COLO829 (cell line): Measurements from ENCODE around the gene PODXL.

Source experiments
- DNase-seq: peaks from one replicate; pipeline ENCODE4 v3.0.0; 2012; ENCODE audit warnings: low spot score

PODXL gene

DNA sequence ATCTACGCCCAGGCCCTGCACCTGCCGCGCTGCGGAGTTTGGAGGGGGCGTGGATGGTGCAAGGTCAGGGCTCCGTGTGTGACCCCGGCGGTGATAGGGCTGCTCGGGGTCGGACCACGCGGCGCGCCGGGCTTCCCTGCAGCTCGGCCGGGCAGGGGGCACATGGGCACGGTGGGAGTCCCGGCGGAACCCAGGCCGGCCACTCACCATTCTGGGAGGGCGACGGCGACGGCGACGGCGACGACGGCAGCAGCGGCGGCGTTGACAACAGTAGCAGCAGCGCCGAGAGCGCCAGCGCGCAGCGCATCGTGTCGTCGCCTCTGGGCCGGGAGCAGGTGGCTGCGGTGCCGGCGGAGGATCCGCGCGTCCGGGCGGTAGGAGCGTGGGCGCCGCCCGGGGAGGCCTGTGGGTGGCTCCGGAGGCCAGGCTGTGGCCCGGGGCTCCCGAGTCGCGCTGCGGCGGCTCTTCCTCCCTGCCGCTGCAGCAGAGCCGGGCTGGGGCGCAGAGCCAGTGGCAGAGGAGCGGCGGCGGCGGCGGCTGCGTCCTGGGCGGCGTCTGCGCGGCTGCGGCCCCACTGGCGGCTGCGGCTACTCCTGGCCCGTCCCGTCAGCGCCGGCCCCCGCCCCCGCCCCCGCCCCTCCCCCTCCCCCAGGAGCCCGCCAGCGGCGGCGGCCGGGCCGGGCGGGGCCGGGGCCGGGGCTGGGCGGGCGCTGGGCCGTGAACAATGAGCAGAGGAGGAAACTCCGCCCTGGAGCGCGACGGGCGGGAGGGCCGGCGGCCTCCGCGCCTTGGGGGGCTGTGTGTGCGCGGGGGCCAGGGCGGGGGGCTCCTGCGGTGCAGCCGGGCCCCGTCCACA, at the start of gene PODXL:
Gene PODXL, minus strand, starts transcription at position 576 of the 856 bp plus-strand sequence. Its CDS starts 269 bp downstream, at position 307.
- peak; percentile 74 for DNase-seq

DNA sequence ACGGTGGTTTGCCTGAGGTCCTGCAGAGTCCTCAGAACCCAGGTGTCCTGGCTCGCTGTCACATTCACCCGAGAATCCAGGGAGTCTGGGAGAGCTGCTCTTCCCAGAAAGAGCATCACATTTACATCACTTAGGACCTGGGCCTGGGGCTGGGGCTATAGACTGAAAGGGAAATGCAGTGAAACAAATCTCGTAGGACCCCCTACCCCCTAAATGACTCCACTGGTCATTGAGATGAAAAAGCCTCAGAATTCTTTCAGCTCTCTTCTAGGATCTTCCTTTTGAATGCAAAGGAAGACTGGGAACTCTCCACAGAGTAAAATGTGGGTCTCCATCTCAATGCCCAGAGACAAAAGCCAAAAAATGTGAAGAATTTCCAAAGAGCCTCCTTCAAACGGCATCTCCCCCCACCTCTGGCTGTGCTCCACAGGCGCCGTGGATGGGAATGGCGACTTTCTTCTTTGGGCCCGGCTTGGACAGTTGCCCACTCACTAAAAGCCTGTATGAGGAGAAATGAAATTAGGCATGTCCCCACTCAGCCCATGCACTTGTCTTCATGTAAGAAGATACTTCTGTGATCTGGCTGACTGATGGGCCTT, 49.0 kb upstream of the PODXL start:
- no peak for DNase-seq

DNA sequence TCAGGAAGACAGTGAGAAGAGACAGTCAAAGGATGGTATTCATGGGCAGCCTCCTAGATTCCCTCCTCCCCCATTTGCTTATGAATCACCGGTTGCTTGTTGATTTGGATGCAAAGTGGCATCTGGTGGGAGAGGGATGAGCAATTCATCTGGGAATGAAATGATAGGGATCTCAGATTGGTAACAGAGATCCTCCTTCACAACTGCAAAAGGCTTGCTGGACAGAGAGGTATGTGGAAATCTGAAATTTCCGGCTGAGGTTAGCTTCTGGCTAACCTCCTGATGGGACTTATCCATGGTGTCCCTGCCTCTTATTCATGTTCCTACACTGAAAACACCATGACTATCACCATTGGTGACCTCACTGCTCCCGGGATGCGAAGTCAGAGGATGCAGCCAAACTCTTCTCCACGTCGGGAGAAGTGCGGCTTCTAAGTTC, 48.4 kb upstream of the PODXL start:
- DNase-seq = peak; percentile 99

DNA sequence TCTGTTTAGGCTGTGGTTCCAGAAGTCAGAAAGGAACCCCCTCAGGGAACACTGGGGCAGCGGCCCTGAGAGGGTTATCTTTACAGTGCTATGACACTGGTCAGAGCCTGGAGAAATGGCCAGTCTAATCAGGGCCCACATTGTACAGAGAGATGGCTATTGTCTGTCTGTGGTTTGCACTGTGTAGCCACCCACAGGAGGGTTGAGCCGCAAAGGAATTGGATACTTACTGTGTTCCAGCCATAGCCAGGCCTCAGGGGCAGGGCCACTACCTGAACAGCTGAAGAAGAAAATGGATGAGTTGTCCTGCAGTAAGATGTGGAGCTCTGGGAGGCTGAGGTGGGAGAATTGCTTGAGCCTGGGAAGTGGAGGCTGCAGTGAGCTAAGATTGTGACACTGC, 47.5 kb upstream of the PODXL start:
- DNase-seq = no peak

DNA sequence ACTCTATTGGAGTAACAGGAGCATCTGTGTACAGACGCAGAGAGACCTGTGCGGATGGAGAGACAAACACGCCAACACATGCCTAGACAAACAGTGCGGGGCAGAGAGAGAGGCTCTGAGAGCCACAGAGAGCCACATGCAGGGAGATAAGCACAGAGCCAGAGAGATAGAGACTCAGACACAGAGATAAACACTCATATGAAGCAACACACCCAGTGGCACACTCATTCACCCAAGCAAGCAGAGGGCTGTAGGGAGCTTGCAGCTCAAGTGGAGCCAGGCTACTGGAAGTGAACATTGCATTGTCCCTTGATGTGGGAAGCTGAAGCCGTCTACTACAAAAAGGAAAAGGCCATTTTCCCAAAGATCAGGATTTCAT, 46.6 kb upstream of the PODXL start:
- no peak for DNase-seq

DNA sequence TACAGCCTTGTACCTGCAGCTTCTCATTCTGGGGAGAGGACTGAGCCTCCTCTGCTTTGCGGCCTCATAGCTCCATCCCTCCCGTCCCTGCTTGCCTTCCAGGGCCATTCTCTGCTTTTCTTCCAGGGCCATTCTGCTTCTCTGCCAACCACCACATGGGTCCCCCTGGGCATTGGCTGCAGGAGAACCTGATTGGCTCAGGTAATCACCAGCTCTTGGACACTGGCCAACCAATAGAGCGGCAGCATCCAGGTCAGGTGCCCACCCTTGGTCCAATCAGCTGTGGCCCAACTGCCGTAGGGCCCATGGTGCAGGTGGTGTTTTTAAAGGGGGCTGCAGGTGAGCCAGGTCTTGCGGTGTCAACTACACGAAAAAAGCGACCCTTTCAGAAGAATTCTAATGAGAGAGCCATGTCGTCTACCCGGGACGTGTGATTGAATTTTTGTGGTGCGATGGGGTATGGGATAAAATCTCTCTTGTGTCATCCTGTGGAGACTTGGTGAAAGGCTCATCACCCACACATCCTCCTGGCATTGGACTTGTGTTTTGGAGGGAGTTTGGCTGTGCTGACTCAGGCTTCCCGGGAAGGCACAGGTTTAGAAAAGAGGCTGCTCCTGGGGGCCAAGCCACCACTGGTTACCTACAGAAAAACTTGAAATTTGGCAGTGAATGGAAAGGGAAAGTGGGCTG, 46.0 kb upstream of the PODXL start:
- DNase-seq = no peak

DNA sequence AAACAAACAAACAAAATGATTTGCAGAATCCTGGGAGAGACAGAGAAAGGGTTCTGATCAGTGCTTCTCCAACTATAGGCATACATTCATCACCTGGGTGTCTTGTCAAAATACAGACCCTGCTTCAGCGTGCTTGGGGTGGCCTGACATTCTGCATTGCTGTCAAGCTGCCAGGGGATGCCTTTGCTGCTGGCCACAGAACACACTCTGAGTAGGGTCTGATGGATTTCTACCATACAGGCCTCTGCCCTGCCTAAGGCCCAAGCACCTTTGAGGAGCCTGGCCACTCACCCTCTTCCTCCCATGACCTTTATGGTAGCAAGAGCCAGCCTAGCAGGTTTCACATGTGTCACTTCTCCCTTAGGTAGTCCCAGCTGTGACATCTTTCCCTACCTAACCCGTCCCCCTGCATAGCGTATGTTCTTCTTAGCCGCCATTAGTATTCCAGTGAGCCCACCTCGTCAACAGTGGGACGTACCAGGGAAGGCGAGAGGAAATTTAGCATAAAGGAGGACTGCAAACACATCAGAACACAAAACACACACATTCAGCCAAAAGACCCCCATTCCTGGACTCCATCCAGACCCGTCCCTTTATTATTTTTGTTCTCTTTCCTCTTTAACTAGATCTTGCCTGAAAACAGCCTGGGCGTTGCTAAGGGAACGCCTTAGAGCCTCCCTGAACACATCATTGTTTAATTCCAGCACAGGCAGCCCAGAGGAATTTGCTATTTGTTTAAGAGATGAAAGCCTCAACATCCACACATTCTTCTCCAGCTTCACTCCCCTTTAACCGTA, 43.9 kb upstream of the PODXL start:
- peak; percentile 63 for DNase-seq

DNA sequence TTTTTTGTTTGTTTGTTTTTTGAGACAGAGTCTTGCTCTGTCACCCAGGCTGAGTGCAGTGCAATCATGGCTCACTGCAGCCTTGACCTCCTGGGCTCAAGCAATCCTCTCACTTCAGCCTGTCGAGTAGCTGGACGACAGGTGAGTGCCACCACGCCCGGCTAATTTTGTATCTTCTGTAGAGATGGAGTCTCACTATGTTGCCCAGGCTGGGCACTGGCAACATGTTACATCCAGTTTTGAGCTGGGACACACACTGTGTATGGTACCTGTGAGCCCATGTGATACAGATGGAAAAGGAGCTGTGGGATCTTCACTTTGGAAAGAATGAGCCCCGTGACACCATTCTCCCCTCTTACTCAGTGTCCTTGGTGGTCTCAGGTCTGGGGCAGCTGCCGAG, 40.4 kb upstream of the PODXL start:
- no peak for DNase-seq

DNA sequence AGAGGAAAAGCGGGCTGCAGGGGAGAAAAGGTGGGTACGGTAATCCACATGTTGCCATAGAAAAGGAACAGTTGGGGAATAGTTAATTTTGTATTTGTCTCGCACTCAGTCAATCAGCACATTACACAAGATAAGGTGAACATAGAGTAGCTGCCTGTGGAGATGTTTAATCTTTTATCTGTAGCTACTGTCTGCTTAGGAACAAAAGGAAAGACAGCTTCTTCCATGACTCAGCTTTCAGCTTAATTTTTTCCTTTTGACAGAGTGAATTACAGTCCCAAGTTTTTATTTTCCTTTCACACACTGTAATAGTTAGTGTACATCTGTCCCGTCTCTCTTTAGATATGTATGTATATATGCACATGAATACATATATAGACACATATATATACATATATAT, 39.3 kb upstream of the PODXL start:
- DNase-seq = no peak

DNA sequence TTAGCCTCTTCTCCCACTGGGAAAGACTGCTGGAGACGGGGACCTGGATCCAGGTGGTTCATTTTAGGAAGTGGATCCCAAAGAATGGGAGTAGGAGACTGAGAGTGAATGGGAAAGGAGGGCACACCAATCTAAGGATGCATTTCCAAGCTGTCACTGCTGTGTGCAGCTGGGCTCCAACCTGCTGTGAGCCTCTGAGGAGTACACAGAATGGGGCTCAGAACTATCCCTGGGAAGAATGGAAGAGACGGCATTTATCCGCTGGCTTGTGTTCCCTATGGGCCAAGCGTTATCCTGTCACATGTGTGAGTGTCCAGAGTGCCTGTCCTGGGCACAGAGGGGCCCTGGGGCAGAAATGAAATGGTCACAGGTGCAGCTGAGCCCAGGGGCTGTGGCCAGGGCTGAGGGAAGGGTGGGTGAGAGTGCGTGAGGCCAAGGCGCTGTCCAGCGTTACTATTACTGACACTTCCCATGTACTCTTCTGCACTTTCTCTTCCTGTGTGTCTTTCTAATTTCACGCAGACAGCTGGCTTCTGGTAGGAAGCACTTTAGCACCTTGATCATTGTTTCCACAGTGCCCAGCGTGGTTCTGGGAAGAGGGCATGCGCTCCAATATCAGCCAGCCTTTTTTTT, 35.4 kb upstream of the PODXL start:
- peak; percentile 51 for DNase-seq

DNA sequence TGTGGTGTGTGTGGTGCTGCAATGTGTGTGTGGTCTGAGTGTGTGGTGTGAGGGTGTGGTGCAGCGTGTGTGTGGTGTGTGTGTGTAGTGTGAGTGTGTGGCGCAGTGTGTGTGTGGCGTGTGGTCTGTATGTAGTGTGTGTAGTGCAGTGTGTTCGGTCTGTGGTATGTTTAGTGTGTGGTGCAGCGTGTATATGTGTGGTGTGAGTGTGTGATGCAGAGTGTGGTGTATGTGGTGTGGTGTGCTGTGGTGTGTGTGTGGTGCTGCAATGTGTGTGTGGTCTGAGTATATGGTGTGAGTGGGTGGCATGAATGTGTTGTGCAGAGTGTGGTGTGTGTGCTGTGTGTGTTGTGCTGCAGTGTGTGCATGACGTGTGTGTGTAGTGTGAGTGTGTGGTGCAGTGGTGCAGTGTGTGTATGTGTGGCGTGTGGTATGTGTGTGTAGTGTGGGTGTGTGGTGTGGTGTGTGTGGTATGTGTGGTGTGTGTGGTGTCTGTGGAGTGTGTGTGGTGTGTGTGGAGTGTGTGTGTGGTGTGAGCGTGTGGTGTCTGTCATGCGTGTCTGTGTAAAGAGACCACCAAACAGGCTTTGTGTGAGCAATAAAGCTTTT, 31.0 kb upstream of the PODXL start:
- no peak for DNase-seq

DNA sequence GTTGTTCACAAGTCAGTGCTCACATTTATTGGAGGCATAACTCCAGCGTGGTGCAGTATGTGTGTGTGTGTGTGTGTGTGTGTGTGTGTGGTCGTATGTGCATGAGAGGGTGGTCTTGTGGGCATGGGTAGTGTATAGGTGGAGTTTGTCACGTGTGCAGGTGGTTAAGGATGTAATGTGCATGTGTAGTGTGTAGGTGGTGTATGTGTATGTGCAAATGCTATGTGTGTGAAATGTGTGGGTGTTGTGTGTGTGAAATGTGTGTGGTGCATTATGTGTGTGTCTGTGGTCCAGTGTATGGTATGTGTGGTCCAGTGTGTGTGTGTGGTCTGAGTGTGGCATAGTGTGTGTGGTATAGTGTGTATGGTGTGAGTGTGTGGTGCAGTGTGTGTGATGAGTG, 30.3 kb upstream of the PODXL start:
- DNase-seq = no peak

DNA sequence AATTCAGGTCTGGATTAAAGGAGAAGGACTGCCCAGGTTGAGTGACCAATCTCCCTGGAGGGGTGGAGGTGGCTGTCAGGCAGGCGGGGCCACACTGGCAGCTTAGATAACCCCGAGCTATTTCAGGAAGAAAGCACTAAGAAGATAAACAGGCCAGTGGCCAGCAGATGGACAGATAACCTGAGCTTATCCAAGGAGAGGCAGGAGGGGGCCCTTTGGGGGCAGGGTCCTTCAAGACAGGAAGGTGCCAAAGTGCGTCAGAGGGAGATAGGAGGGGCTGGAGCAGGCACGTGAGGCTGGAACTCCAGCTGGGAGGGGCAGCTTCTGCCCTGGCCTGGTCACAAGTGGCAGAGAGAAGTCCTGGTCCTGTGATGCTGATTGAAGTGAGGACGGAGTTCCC, 29.8 kb upstream of the PODXL start:
- DNase-seq = no peak

DNA sequence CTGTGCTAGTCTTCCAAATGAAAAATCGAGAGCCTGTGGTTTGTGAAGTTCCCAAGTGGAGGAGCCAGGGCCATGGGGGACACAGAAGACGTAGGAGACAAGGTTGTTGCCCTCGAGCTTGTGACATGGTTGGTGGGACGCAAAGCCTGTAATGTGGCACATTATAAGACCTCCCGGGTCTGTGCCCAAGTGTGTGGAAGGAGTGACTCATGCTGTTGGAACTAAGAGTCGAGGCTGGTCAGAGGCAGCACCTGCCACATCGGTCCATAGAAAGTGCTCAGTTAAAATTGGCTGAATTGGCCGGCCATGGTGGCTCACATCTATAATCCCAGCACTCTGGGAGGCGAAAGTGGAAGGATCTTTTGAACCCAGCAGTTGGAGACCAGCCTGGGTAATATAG, 27.0 kb upstream of the PODXL start:
- DNase-seq = no peak

DNA sequence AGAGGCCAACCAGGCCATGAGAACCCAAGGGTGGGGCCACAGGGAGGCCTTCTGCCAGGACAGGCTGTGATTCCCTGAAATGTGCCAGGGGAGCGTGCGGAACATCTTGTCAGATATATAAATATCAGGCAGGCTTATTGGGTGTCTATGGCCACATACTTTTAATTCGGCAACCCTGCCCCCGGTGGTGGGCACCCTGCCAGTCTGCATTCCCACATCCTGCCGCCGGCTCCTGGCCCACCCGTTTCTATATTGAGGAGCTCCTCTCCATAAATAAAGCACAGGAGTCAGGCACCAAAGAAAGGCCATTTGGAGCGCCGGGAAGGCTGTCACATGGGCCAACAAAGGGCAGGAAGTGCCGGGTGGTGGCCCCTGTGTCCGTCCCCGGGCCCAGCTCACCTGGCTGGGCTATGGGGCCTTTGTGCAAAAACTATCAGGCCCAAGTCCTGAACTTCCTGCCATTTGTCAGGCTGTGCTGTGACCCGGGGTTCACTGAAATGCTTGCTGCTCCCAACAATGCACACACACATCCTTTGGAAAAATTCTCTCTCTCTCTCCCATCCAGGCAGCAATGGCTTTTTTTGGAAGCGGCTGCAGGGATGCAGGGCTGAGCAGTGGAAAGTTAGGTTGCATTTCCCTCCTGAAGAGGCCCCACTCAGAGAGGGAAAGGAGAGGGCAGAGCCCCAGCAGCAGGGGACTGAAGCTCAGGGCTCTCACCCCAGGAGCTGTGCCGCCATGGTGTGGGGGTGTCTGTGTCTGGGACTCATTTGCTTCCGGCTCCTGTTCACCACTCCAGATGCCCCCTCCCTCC, 25.0 kb upstream of the PODXL start:
- no peak for DNase-seq

DNA sequence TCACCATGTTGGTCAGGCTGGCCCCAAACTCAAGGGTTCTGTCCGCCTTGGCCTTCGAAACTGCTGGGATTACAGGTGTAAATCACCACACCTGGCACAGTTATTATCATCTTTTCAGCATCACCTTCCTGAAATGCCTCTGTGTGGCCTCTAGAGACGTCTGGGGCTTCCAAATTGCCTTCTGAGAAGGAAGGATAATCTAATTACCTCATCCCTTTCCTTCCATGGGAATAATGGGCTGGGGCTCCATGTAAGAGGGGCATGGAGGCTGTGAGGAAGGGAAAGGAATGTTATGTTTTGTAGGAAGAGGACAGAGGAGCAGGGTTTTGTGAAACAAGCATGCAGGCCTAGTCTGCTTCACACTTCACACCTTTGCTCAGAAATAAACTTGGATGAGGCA, 22.2 kb upstream of the PODXL start:
- no peak for DNase-seq

DNA sequence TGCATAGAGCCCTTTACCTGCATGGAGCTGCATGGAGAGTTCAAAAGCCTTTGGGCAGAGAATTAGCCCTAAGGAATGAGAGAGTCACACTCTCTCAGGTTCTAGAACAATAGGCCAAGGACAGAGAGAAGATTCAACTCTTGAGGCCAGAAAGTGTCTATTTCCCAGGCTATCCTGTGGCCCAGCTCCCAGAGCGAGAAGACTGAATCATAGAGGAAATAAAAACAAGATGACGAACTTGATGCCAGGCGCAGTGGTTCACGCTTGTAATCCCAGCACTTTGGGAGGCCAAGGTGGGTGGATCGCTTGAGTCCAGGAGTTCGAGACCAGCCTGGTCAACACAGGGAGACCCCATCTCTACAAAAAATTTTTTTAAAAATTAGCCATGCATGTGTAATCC, 18.3 kb upstream of the PODXL start:
- no peak for DNase-seq

DNA sequence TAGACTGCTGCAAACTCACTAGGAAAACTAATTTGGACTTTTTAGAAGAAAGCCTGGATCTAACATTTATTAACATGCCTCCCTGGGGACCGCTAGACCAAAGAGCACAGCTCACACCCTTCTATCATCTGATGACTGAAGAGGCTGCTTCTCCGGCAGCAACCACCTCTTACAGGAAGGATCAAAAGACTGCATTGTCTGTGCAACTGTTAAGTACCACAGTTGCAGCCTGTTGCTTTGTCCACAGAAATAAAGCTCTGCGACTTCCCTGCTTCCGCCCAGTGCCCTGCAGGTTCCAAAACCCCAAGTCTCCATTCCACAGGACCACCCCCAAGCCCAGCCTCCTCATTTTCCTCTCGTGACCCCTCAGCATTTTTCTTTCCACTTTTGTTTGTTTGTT, 14.0 kb upstream of the PODXL start:
- DNase-seq = peak; percentile 75

DNA sequence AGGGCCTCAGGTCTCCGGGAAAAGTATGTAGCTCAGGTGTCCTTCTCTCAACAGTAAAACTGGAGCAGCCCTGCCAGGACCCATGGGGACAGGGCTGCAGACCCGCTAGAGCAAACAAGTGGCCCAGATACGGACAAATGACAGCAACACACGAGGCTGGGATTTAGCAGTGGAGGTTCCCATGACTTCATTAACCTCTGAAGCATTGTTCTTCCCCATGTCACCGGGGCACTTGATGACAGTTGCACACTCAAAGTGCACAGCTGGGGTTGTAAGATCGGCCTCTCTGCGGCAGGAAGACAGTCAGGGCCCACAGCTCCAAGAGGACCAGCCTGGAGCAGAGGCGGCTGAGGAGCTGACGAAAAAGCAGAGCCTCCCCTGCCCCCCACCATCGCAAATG, 12.5 kb upstream of the PODXL start:
- no peak for DNase-seq

DNA sequence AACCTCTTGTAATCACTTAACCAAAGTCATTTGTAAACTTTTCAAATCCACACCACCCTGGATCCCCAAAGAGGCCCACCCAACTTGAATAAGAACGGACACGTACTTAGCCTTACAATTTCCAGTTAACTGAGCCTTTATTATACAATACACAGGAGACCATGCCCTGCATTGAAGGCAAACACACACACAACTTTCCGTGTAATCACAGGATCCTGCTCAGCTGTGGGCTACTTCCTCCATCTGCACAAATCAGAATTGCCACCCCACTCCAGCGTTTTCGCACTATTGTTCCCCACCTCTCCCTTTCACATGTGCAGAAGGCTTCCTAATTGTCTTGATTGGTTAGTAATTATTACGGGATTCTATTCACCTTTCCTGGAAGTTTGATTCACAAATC, 12.1 kb upstream of the PODXL start:
- DNase-seq = no peak

DNA sequence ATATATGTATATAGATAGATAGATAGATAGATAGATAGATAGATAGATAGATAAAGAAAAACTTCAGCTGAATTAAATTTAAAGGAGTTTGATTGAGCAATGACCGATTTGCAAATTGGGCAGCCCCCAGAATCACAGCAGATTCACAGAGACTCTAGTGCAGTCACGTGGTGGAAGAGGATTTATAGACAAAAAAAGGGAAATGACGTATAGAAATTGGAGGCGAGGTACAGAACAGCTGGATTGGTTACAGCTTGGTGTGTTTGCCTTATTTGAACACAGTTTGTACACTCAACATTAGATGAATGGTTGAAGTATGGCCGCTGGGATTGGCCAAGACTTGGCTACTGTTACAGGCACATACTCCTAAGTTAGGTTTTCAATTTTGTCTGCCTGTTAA, 8.2 kb upstream of the PODXL start:
- no peak for DNase-seq
